Fibroblast of lung (primary cell): ENCODE data around the gene WDR86. TPM values are rescaled to one million over a fixed set of nuclear protein-coding genes. Genes with fewer than 3 reads are reported as not detected.

Experiments
- DNase-seq, 2 donors: peaks; one replicate each; pipeline versions ENCODE4 v3.0.0 to v3.0.0-alpha.2; 2010; ENCODE audit warnings: low read depth in 2 of 2
- H2AFZ ChIP-seq: 2 replicates; pipeline ENCODE4 v1.5.1; 2012; ENCODE audit warnings: low read length, control low read depth, inconsistent platforms
- H3K27ac ChIP-seq: 2 replicates; pipeline ENCODE4 v1.5.1; 2011; ENCODE audit warnings: low read length, control low read depth; ENCODE audit not compliant: insufficient read depth
- H3K27me3 ChIP-seq: 2 replicates; pipeline ENCODE4 v1.5.1; 2011; ENCODE audit warnings: mild to moderate bottlenecking, low read length; ENCODE audit not compliant: control insufficient read depth, insufficient read depth
- H3K36me3 ChIP-seq: 2 replicates; pipeline ENCODE4 v1.5.1; 2011; ENCODE audit warnings: low read length; ENCODE audit not compliant: control insufficient read depth, insufficient read depth
- H3K4me1 ChIP-seq: 2 replicates; pipeline ENCODE4 v1.5.1; 2011; ENCODE audit warnings: low read length; ENCODE audit not compliant: control insufficient read depth, insufficient read depth; ENCODE audit errors: extremely low read depth
- H3K4me2 ChIP-seq: 2 replicates; pipeline ENCODE4 v1.5.1; 2011; ENCODE audit warnings: low read length, control low read depth; ENCODE audit not compliant: insufficient read depth; ENCODE audit errors: extremely low read depth
- H3K4me3 ChIP-seq, 4 experiments: fragments of 200-600 bp in 1 of 4; sonication (generic) in 1 of 4; replicated peaks in 1 of 4; 2 replicates each; pipeline ENCODE4 v1.5.1; 2011 to 2016; ENCODE audit warnings: low read length in 4 of 4, low read depth in 3 of 4, mild to moderate bottlenecking in 3 of 4, control low read depth in 2 of 4, inconsistent platforms in 1 of 4, mixed read lengths in 1 of 4; ENCODE audit not compliant: insufficient read depth in 1 of 4; ENCODE audit errors: control extremely low read depth in 1 of 4
- H3K79me2 ChIP-seq: 2 replicates; pipeline ENCODE4 v1.5.1; 2012; ENCODE audit warnings: mild to moderate bottlenecking, low read length, inconsistent platforms; ENCODE audit not compliant: control insufficient read depth, insufficient read depth
- H3K9ac ChIP-seq: 2 replicates; pipeline ENCODE4 v1.5.1; 2011; ENCODE audit warnings: mild to moderate bottlenecking, low read length, control low read depth; ENCODE audit not compliant: insufficient read depth
- H3K9me3 ChIP-seq: 2 replicates; pipeline ENCODE4 v1.5.1; 2012; ENCODE audit warnings: low read depth, low read length; ENCODE audit not compliant: control insufficient read depth, insufficient read depth
- H4K20me1 ChIP-seq: 2 replicates; pipeline ENCODE4 v1.5.1; 2011; ENCODE audit warnings: low read length; ENCODE audit not compliant: control insufficient read depth, insufficient read depth; ENCODE audit errors: extremely low read depth
- EZH2 ChIP-seq: IDR thresholded peaks from 2 replicates; pipeline ENCODE4 v1.5.1; 2012; ENCODE audit warnings: low read length, control low read depth, mild to moderate bottlenecking; ENCODE audit errors: missing control alignments
- polyA plus RNA-seq, 2 donors: library from polyadenylated mRNA; depleted of rRNA in 1 of 2; stranded (reverse) in 1 of 2; unstranded in 1 of 2; fragments of >200 nt; gene quantifications; 2 replicates each; pipeline ENCODE4 v1.2.1, GENCODE V29; 2011 to 2012; ENCODE audit warnings: missing spikeins in 1 of 2
- total RNA-seq: library from RNA; depleted of rRNA; stranded (reverse); fragments of >200 nt; gene quantifications from 2 replicates; pipeline ENCODE4 v1.2.1, GENCODE V29; 2014
- TF ChIP-seq, protein P1 (sequence below), 2 donors: IDR thresholded peaks in 1 of 2; conservative IDR thresholded peaks in 1 of 2; 1 replicate in 1 of 2; 2 replicates in 1 of 2; pipeline ENCODE4 v1.5.1; 2011 to 2012; ENCODE audit warnings: low read length in 2 of 2, control low read depth in 1 of 2, inconsistent platforms in 1 of 2, low read depth in 1 of 2, mild to moderate bottlenecking in 1 of 2

Gene WDR86
- total and polyA plus RNA-seq, 2 donors (not counting 1 experiment from before 2014, with no cell fraction given) = 0.33 TPM; not detected in 1

DNA sequence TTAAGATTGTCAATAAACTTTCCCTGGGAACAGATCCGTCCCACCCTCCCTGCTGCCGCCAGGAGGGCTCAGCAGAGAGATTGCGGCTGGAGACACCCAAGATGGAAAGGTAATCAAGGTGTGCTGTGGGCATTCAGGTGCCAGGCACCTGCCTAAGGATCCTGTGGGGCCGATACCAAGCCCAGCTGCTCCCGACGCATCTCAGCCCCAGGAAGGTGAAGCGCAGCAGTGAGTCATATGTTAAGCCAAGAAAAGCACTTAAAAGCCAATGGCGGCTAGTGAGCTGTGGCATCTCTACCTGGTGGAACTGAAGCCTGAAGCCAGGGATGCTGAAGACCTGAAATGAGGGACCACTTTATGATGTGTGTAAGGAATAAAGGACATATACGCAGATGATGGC lies 6.1 kb downstream of the WDR86 start:
- H3K27ac ChIP-seq = no peak overlapping the region
- H3K4me3 ChIP-seq = no peak overlapping the region
- no peak overlapping the region for H3K9ac ChIP-seq
- H3K79me2 ChIP-seq = no peaks in the 10 kb centered on the region
- H3K36me3 ChIP-seq = no peaks in the 10 kb centered on the region
- peaks cover 6% of the 10 kb centered on the region for H3K27me3 ChIP-seq
- H4K20me1 ChIP-seq = no peaks in the 10 kb centered on the region
- no peak overlapping the region for H3K4me2 ChIP-seq
- H3K4me1 ChIP-seq = no peaks in the 10 kb centered on the region
- TF ChIP-seq EZH2 = no peak
- TF ChIP-seq, protein P1, sequence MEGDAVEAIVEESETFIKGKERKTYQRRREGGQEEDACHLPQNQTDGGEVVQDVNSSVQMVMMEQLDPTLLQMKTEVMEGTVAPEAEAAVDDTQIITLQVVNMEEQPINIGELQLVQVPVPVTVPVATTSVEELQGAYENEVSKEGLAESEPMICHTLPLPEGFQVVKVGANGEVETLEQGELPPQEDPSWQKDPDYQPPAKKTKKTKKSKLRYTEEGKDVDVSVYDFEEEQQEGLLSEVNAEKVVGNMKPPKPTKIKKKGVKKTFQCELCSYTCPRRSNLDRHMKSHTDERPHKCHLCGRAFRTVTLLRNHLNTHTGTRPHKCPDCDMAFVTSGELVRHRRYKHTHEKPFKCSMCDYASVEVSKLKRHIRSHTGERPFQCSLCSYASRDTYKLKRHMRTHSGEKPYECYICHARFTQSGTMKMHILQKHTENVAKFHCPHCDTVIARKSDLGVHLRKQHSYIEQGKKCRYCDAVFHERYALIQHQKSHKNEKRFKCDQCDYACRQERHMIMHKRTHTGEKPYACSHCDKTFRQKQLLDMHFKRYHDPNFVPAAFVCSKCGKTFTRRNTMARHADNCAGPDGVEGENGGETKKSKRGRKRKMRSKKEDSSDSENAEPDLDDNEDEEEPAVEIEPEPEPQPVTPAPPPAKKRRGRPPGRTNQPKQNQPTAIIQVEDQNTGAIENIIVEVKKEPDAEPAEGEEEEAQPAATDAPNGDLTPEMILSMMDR (conservative IDR thresholded peaks at IDR 0.05 in 1 of 2, IDR thresholded peaks at IDR 0.05 in 1 of 2; ENCODE audit: low read depth in 1 of 2, low read length in 2 of 2) = no peak
- no peak for DNase-seq
- no peak overlapping the region for H2AFZ ChIP-seq
- no peaks in the 10 kb centered on the region for H3K9me3 ChIP-seq

DNA sequence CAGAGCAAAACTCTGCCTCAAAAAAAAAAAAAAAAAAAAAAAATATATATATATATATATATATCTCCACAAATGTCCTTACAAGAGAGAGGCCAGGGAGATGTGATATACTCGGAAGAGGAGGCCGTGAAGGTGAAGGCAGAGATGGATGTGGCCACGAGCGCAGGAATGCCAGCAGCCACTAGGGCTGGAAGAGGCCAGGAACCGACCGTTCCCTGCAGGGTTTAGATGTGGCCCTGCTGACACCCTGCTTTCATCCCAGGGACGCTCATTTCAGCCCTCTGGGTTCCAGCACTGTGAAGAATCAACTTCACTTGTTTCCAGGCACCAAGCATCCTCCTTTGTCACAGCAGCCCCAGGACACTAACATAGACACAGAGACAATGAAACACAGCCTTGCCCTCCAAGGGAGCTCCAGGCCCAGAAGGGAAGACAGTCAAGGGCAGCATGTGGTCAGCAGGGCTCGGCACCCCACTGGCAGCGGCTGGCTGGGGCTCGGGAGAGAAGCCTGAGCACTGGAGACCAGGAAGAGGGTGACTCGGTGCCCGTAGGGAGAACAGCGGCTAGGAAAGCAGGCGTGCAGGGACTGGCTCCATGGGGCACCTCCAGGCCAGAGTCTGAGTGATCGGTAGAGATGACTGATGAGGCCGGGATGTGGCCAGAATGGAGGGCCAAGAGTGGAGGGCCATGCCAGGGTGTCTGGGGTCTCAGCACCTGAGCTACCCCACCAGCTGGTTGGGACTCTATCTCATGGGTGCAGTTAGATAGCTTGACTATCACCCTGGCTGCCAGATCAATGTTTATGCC lies 7.6 kb downstream of the WDR86 start:
- Histone ChIP-seq H3K9ac (no peak overlapping the region), H2AFZ (no peak overlapping the region), H3K4me3 (no peak overlapping the region), H3K9me3 (no peaks in the 10 kb centered on the region), H3K4me2 (no peak overlapping the region), H3K36me3 (no peaks in the 10 kb centered on the region), H3K27me3 (no peaks in the 10 kb centered on the region), H3K27ac (no peak overlapping the region), H4K20me1 (no peaks in the 10 kb centered on the region), H3K4me1 (no peaks in the 10 kb centered on the region), H3K79me2 (no peaks in the 10 kb centered on the region)
- DNase-seq = no peak
- TF ChIP-seq, protein P1 (conservative IDR thresholded peaks at IDR 0.05 in 1 of 2, IDR thresholded peaks at IDR 0.05 in 1 of 2; ENCODE audit: low read depth in 1 of 2, low read length in 2 of 2) = no peak
- TF ChIP-seq EZH2 = no peak

DNA sequence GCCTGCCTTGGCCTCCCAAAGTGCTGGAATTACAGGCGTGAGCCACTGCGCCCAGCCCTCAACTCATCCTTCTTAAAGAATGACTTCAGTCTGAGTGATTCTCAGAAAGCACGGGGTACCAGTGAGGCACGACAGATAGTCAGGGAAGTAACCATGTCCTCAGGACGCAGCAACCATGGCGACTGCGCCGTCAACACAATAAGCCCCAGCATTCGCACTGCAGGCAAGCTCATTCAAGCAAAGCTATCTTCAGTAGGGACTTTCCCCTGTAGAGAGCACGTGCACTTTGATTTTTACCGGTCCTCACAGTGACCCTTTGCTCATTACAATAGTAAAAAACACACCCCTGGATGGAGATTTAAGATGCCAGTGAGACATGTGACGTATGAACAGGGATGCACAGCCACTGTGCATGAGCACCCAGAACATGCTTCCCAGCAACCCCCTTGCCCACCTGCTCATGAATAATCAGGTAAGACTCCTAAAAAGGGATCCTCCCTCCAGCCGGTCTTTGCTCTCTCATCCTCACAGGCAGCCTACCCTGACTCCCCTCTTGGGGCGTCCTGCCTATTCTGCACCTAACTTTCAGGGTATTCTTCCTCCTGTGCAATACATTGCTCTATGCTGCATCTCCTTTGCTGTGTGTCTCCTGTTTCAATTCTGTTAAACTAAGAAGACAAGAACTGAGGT lies 9.1 kb downstream of the WDR86 start:
- H3K4me1 ChIP-seq = no peaks in the 10 kb centered on the region
- no peak for DNase-seq
- H4K20me1 ChIP-seq = no peaks in the 10 kb centered on the region
- no peak overlapping the region for H3K9ac ChIP-seq
- no peak overlapping the region for H3K4me3 ChIP-seq
- no peaks in the 10 kb centered on the region for H3K79me2 ChIP-seq
- TF ChIP-seq EZH2 = no peak
- TF ChIP-seq, protein P1 (conservative IDR thresholded peaks at IDR 0.05 in 1 of 2, IDR thresholded peaks at IDR 0.05 in 1 of 2; ENCODE audit: low read depth in 1 of 2, low read length in 2 of 2) = no peak
- no peak overlapping the region for H3K27ac ChIP-seq
- no peaks in the 10 kb centered on the region for H3K36me3 ChIP-seq
- no peaks in the 10 kb centered on the region for H3K9me3 ChIP-seq
- no peak overlapping the region for H2AFZ ChIP-seq
- no peaks in the 10 kb centered on the region for H3K27me3 ChIP-seq
- H3K4me2 ChIP-seq = no peak overlapping the region
